OCI-LY3 (cell line): ENCODE measurements around the gene PCNA.

Source experiments
- CTCF ChIP-seq: fragments of 200-600, 300-600 bp; sonication (generic); IDR thresholded peaks from 2 replicates; pipeline ENCODE4 v1.5.1; 2014; ENCODE audit warnings: antibody characterized with exemption, low read length, low read depth
- EZH2phosphoT487 ChIP-seq: fragments of 200-600 bp; shearing (Covaris generic); IDR thresholded peaks from 2 replicates; pipeline ENCODE4 v1.6.1; 2018; ENCODE audit warnings: antibody characterized with exemption, mixed run types, low read depth

- TF ChIP-seq CTCF: no peak
- TF ChIP-seq EZH2phosphoT487: no peak
Observed at GRCh38 chr20:5148581-5148980, 28.8 kb upstream of the PCNA start.
